LNCaP clone FGC (cell line): ENCODE data around the gene DIPK1C.

ENCODE experiments used
- DNase-seq: peaks from one replicate; pipeline ENCODE4 v3.0.0-alpha.2; 2011; ENCODE audit warnings: low read depth
- H3K4me3 ChIP-seq: 2 replicates; pipeline ENCODE4 v1.5.1; 2011; ENCODE audit warnings: mild to moderate bottlenecking, low read depth, low read length, control low read depth
- TF ChIP-seq, protein P1 (sequence below): IDR thresholded peaks from 2 replicates; pipeline ENCODE4 v1.5.1; 2012; ENCODE audit warnings: mild to moderate bottlenecking; ENCODE audit not compliant: control insufficient read depth, insufficient read depth; ENCODE audit errors: extremely low read depth

DIPK1C gene

GRCh38 chr18:74413836-74414235 is 43.3 kb downstream of the DIPK1C start:
- TF ChIP-seq, protein P1, sequence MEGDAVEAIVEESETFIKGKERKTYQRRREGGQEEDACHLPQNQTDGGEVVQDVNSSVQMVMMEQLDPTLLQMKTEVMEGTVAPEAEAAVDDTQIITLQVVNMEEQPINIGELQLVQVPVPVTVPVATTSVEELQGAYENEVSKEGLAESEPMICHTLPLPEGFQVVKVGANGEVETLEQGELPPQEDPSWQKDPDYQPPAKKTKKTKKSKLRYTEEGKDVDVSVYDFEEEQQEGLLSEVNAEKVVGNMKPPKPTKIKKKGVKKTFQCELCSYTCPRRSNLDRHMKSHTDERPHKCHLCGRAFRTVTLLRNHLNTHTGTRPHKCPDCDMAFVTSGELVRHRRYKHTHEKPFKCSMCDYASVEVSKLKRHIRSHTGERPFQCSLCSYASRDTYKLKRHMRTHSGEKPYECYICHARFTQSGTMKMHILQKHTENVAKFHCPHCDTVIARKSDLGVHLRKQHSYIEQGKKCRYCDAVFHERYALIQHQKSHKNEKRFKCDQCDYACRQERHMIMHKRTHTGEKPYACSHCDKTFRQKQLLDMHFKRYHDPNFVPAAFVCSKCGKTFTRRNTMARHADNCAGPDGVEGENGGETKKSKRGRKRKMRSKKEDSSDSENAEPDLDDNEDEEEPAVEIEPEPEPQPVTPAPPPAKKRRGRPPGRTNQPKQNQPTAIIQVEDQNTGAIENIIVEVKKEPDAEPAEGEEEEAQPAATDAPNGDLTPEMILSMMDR: no peak
- DNase-seq: no peak
- no peak overlapping the region for H3K4me3 ChIP-seq

GRCh38 chr18:74412116-74412880 is 44.8 kb downstream of the DIPK1C start:
- no peak overlapping the region for H3K4me3 ChIP-seq
- no peak for DNase-seq
- TF ChIP-seq, protein P1: no peak

DNA sequence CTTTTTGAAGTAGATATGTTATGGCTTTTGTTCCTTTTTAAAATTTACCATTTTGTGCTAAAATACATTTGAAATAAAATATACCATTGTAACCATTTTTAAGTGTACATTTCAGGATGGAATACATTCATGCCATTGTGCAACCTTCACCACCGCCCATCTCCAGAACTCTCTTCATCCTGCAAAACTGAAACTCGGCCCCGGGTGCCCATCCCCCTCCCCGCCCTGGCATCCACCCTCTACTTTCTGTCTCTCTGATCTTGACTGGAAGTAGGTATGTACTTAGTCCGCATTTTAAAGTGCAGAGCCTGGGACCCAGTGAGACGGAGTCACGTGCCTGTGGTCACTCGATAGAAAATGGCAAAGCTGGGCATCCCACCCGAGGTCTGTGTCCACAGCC is 45.6 kb downstream of the DIPK1C start:
- TF ChIP-seq, protein P1: no peak

GRCh38 chr18:74410441-74410992 is 46.6 kb downstream of the DIPK1C start:
- no peak overlapping the region for H3K4me3 ChIP-seq
- TF ChIP-seq, protein P1: no peak
- DNase-seq: no peak

More for the DNA sequence above, 45.6 kb downstream of the DIPK1C start:
- no peak overlapping the region for H3K4me3 ChIP-seq
- DNase-seq: no peak

- TF ChIP-seq, protein P1: no peak
- H3K4me3 ChIP-seq: no peak overlapping the region
- DNase-seq: no peak
Observed at GRCh38 chr18:74407888-74408287, 49.2 kb downstream of the DIPK1C start.

GRCh38 chr18:74402806-74403433 is 54.2 kb downstream of the DIPK1C start:
- no peak overlapping the region for H3K4me3 ChIP-seq
- TF ChIP-seq, protein P1: no peak
- no peak for DNase-seq
